Activated T-cell treated with anti-CD3 and anti-CD28 coated beads, Interleukin-2, amount 50 U/mL, for 24 hours (primary cell): ENCODE data around the gene KRT73.

ENCODE experiments used
- DNase-seq: peaks from one replicate; pipeline ENCODE4 v3.0.0-alpha.2; 2020
- H3K27ac Mint-ChIP-seq: 2 replicates; pipeline ENCODE4 v1.8.0; 2020; ENCODE audit warnings: mild to moderate bottlenecking, mixed read lengths
- H3K27me3 Mint-ChIP-seq: 2 replicates; pipeline ENCODE4 v1.8.0; 2020; ENCODE audit warnings: mixed read lengths
- H3K36me3 Mint-ChIP-seq: 2 replicates; pipeline ENCODE4 v1.8.0; 2020; ENCODE audit warnings: low read depth, mixed read lengths
- H3K4me1 Mint-ChIP-seq: 2 replicates; pipeline ENCODE4 v1.8.0; 2020; ENCODE audit warnings: low read depth, mixed read lengths
- H3K4me3 Mint-ChIP-seq: 2 replicates; pipeline ENCODE4 v1.8.0; 2020; ENCODE audit warnings: mild to moderate bottlenecking, moderate library complexity, mixed read lengths
- H3K9me3 Mint-ChIP-seq: 2 replicates; pipeline ENCODE4 v1.8.0; 2020; ENCODE audit warnings: mixed read lengths

KRT73 gene

GRCh38 chr12:52618216-52618615 is at the start of gene KRT73:
Gene KRT73 (minus strand): TSS chr12:52618559. CDS start chr12:52618524, 35 bp downstream.
- no peak for DNase-seq
- Mint-ChIP-seq H3K27me3 (no peaks in the 10 kb centered on the region), H3K4me3 (no peak within 1 kb of the TSS), H3K4me1 (peaks cover 57% of the 10 kb centered on the region), H3K9me3 (no peaks in the 10 kb centered on the region), H3K27ac (no peak within 1 kb of the TSS), H3K36me3 (no peaks in the 10 kb centered on the region)

DNA sequence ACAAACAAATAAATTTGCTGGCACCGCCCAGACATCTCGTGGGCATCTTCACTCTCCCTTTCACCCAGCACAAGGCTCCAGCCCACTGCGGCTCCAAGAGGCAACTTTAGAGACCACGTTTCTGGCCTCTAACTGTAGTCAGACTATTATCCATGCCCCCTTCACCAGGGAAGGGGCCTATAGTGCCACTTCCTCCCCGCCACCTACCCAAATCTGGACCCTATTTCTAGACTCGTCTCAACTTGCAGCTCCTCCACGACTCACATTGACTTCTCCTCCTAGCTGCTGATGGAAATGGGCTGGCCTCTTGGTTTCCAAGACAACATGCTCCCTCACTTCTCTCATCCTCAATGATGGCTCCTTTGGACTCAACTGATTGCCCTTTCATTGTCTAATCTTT is 49.6 kb upstream of the KRT73 start:
- no peaks in the 10 kb centered on the region for H3K27me3 Mint-ChIP-seq
- no peaks in the 10 kb centered on the region for H3K4me1 Mint-ChIP-seq
- H3K36me3 Mint-ChIP-seq, result no peaks in the 10 kb centered on the region
- H3K27ac Mint-ChIP-seq, result no peak overlapping the region
- no peaks in the 10 kb centered on the region for H3K9me3 Mint-ChIP-seq
- no peak overlapping the region for H3K4me3 Mint-ChIP-seq
- DNase-seq, result no peak

- no peak overlapping the region for H3K4me3 Mint-ChIP-seq
- no peaks in the 10 kb centered on the region for H3K36me3 Mint-ChIP-seq
- no peak for DNase-seq
- no peak overlapping the region for H3K27ac Mint-ChIP-seq
- H3K27me3 Mint-ChIP-seq, result no peaks in the 10 kb centered on the region
- H3K9me3 Mint-ChIP-seq, result no peaks in the 10 kb centered on the region
- peaks cover under 1% of the 10 kb centered on the region for H3K4me1 Mint-ChIP-seq
Measured at GRCh38 chr12:52667509-52667908, 49.1 kb upstream of the KRT73 start.

DNA sequence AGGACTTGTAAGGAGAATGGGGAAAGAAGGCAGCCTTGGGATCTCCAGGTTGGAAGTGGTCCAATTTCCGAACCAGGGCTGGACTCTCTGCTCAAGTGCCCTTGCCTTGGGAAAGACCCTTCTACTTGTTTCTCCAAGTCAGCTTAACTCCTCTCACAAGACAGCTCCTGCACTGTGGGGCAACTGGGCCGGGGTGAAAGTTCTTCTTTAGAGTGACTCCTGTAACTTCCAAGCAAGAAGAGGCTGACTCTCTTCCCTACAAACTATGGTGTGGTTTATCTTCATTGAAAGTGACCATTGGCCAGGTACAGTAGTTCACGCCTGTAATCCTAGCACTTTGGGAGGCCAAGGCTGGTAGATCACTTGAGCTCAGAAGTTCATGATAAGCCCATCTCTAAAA is 48.1 kb upstream of the KRT73 start:
- H3K4me3 Mint-ChIP-seq, result no peak overlapping the region
- H3K36me3 Mint-ChIP-seq, result no peaks in the 10 kb centered on the region
- DNase-seq, result no peak
- peaks cover 4% of the 10 kb centered on the region for H3K4me1 Mint-ChIP-seq
- no peaks in the 10 kb centered on the region for H3K27me3 Mint-ChIP-seq
- no peaks in the 10 kb centered on the region for H3K9me3 Mint-ChIP-seq
- H3K27ac Mint-ChIP-seq, result no peak overlapping the region

DNA sequence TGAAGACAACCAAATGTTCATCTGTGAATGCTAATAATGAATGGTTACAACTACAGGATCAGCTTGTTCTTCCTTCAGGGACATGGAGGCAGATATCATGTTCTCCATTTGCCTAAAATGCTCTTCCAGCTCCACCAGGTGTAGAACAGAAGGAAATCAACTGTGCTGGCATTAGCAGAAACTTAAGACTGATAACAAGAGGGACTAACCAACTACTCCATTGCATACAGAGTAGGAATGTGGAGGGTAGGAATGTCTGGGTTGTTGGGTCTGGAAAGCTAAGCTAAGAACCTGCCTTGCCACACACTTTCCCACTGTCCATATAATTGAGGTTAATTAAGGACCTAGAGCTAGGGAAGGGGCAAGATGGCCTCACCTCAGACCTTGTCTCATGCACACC is 45.1 kb upstream of the KRT73 start:
- no peak overlapping the region for H3K4me3 Mint-ChIP-seq
- DNase-seq, result no peak
- no peaks in the 10 kb centered on the region for H3K36me3 Mint-ChIP-seq
- no peaks in the 10 kb centered on the region for H3K9me3 Mint-ChIP-seq
- H3K27ac Mint-ChIP-seq, result no peak overlapping the region
- peaks cover 4% of the 10 kb centered on the region for H3K4me1 Mint-ChIP-seq
- H3K27me3 Mint-ChIP-seq, result no peaks in the 10 kb centered on the region

DNA sequence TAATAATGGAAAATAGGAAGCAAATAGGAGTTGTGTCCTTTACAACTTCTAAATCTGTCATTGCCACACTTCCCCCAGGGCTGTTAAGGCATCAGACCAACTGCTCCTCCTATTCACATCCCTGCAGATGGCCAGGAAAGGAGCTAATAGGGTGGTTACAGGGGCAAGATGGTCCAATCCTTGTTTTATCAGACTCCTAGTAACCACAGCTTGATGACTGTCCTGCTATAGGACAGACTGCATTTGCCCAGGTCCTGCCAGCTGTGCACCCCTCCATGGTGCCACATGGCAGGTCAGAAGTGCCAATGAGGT is 44.5 kb upstream of the KRT73 start:
- Mint-ChIP-seq H3K9me3 (no peaks in the 10 kb centered on the region), H3K4me3 (no peak overlapping the region), H3K4me1 (peaks cover 4% of the 10 kb centered on the region), H3K36me3 (no peaks in the 10 kb centered on the region), H3K27ac (no peak overlapping the region), H3K27me3 (no peaks in the 10 kb centered on the region)
- DNase-seq, result no peak

- H3K4me3 Mint-ChIP-seq, result no peak overlapping the region
- H3K36me3 Mint-ChIP-seq, result no peaks in the 10 kb centered on the region
- H3K9me3 Mint-ChIP-seq, result no peaks in the 10 kb centered on the region
- no peaks in the 10 kb centered on the region for H3K27me3 Mint-ChIP-seq
- H3K4me1 Mint-ChIP-seq, result peaks cover 4% of the 10 kb centered on the region
- H3K27ac Mint-ChIP-seq, result no peak overlapping the region
- DNase-seq, result no peak
Measured at GRCh38 chr12:52662093-52662917, 43.9 kb upstream of the KRT73 start.

DNA sequence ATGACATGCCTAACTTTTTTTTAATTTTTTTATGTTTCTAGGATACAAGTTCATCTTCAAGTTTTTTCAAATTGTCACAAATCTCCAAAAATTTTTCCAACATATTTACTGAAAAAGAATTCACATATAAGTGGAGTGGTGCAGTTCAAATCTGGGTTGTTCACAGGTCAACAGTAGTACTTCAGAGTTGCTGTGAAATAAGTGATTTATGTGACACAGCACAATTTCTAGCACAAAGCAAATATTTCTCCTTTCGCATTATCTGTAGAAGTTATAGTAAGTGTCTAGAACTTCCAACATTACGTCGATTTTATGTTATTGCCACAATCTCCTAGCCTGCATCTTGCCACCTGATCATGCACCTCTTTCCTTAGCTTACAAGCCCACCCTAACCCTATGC is 43.3 kb upstream of the KRT73 start:
- Mint-ChIP-seq H3K27me3 (no peaks in the 10 kb centered on the region), H3K9me3 (no peaks in the 10 kb centered on the region), H3K4me3 (no peak overlapping the region), H3K27ac (no peak overlapping the region), H3K36me3 (no peaks in the 10 kb centered on the region), H3K4me1 (peaks cover 4% of the 10 kb centered on the region)
- no peak for DNase-seq

GRCh38 chr12:52660934-52661499 is 42.7 kb upstream of the KRT73 start:
- Mint-ChIP-seq H3K27ac (no peak overlapping the region), H3K4me3 (no peak overlapping the region), H3K4me1 (peaks cover 4% of the 10 kb centered on the region), H3K27me3 (no peaks in the 10 kb centered on the region), H3K36me3 (no peaks in the 10 kb centered on the region), H3K9me3 (no peaks in the 10 kb centered on the region)
- no peak for DNase-seq

DNA sequence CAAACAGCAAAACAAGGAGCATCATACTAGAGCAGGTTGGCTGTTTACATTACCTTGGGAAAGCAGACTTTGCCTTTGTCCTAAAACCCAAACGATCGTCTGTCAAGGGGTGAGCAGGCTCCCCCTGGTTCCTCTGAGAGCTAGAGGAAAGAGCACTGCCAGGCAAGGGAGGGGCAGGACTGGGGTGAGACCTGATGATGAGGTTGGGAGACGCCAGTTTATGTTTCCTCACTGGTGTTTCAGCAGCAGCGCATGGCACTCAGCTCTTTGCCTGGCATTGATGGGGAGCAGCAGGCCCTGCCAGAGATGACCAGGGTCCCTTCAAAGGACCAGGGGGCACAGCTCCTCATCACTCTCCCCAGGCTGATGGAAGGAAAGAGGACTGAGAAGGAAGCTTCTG is 41.6 kb upstream of the KRT73 start:
- no peaks in the 10 kb centered on the region for H3K9me3 Mint-ChIP-seq
- no peak for DNase-seq
- H3K27ac Mint-ChIP-seq, result no peak overlapping the region
- H3K4me3 Mint-ChIP-seq, result no peak overlapping the region
- H3K36me3 Mint-ChIP-seq, result no peaks in the 10 kb centered on the region
- peaks cover 8% of the 10 kb centered on the region for H3K4me1 Mint-ChIP-seq
- H3K27me3 Mint-ChIP-seq, result no peaks in the 10 kb centered on the region

DNA sequence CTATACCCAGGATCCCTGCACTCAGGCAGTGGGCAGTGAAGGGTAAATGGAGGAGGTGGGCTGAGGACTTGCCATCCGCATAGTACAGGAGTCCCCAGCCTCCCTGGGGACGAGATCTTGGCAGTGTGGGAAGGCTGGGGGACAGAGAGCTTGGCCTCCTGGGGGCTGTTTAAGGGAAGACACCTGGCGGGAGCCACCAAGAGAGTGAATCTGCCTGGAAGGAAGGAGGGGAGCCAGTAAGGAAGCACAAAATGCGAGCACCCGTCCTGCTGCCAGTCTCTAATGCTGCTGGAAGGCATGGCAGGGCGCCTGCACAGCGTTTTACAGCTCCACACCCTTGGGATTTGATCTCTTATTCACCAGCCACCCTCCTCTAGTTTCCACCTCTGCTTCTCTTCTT is 41.0 kb upstream of the KRT73 start:
- peaks cover 8% of the 10 kb centered on the region for H3K4me1 Mint-ChIP-seq
- DNase-seq, result no peak
- H3K27me3 Mint-ChIP-seq, result no peaks in the 10 kb centered on the region
- no peak overlapping the region for H3K27ac Mint-ChIP-seq
- no peaks in the 10 kb centered on the region for H3K9me3 Mint-ChIP-seq
- H3K4me3 Mint-ChIP-seq, result no peak overlapping the region
- H3K36me3 Mint-ChIP-seq, result no peaks in the 10 kb centered on the region

- Mint-ChIP-seq H3K4me3 (no peak overlapping the region), H3K27ac (no peak overlapping the region), H3K4me1 (peaks cover 8% of the 10 kb centered on the region), H3K27me3 (no peaks in the 10 kb centered on the region), H3K36me3 (no peaks in the 10 kb centered on the region), H3K9me3 (no peaks in the 10 kb centered on the region)
- no peak for DNase-seq
Measured at GRCh38 chr12:52658196-52658595, 39.8 kb upstream of the KRT73 start.

DNA sequence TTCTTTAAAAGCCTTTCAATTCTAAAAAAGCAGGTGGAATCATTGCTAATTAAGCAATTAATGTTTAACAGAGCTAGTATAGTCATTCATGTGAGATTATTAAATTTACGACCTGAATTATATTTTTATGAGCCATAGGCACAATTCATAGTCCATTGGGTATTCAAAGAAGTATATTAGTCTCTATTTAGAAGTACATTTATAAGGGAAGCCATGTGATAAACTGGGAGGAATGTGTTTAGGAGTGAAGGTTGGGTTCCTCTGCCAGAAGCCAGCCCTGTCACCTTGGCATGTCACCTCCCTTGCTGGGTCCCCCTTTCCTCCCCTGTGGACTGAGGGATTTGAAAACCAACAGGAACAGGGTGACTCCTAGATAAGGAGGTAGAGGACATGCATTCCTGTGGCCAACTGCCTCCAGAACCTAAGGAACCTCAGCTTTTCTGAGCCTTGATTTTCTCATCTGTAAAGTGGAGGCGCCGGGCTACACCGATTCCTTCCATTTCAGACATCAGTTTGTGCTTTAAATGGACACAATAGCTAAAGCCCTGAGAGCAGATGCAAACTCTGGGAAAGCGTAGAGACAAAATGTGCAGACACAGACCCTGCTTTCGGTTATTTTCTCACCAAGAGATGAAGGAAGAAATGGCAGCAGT is 39.0 kb upstream of the KRT73 start:
- Mint-ChIP-seq H3K4me3 (no peak overlapping the region), H3K9me3 (no peaks in the 10 kb centered on the region), H3K4me1 (peaks cover 7% of the 10 kb centered on the region), H3K27ac (no peak overlapping the region), H3K27me3 (no peaks in the 10 kb centered on the region), H3K36me3 (no peaks in the 10 kb centered on the region)
- DNase-seq, result no peak

- H3K36me3 Mint-ChIP-seq, result no peaks in the 10 kb centered on the region
- H3K9me3 Mint-ChIP-seq, result no peaks in the 10 kb centered on the region
- no peak for DNase-seq
- no peak overlapping the region for H3K4me3 Mint-ChIP-seq
- no peak overlapping the region for H3K27ac Mint-ChIP-seq
- no peaks in the 10 kb centered on the region for H3K27me3 Mint-ChIP-seq
- peaks cover 4% of the 10 kb centered on the region for H3K4me1 Mint-ChIP-seq
Measured at GRCh38 chr12:52656616-52657015, 38.3 kb upstream of the KRT73 start.

GRCh38 chr12:52655720-52656124 is 37.4 kb upstream of the KRT73 start:
- Mint-ChIP-seq H3K27ac (no peak overlapping the region), H3K4me3 (no peak overlapping the region), H3K9me3 (no peaks in the 10 kb centered on the region), H3K27me3 (no peaks in the 10 kb centered on the region), H3K36me3 (no peaks in the 10 kb centered on the region), H3K4me1 (peaks cover 4% of the 10 kb centered on the region)
- DNase-seq, result no peak
